Measurements from ENCODE around the gene FIGNL2.

DNA sequence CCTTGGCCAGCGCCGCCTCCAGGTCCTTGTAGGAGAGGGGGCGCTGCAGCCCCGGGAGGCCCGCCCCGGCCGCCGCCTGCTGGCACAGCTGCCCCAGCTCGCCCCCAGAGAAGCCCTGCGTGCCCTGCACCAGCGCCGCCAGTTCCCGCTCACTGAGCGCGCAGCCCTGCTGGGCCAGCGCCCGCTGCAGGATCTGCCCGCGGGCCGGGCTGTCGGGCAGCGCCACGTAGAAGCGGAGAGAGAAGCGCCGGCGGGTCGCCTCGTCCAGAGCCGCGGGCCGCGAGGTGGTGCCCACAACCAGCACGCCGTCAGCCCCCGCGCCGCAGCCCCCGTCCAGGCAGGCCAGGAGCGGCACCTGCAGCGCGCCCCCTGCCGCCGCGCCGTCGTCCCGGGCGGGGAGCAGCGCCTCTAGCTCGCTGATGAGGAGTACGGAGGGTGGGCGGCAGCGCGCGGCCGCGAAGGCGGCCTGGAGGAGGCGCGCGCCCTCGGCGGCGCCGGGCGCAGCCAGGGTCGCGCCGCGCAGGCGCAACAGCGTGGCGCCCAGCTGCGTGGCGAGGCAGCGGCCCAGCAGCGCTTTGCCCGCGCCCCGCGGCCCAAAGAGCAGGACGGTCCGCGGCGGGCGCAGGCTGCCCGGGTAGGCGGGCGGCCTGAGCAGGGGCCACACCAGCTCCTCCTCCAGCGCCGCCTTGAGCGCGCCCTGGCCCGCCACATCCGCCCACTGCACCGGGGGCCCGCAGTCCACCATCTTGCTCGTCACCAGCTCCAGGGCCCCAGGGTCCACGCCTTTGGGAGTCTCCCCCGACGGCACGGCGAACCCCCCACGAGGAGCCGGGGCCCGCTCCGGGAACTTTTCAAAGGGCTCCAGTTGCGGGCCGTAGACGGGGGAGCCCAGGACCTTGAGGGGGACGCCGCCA lies 27.7 kb downstream of the FIGNL2 start:
- TF ChIP-seq CTCF (IDR thresholded peaks at IDR 0.05; ENCODE audit: low read depth, low read length) (peak; percentile 29; the same call in 1 of the 2 replicates), EZH2phosphoT487 (IDR thresholded peaks at IDR 0.05; ENCODE audit: low read depth) (no peak)
